DND-41 (cell line): ENCODE results near the gene CAAP1.

Experiments
- ATAC-seq: fragments of 200-7000 bp; cut with Tn5 transposase; 3 replicates; pipeline ENCODE4 v1.9.1; 2021; ENCODE audit warnings: low read depth; ENCODE audit not compliant: insufficient read depth
- DNase-seq: peaks from one replicate; pipeline ENCODE4 v3.0.0-alpha.2; 2020
- H2AFZ ChIP-seq: 2 replicates; pipeline ENCODE4 v1.6.0; 2012; ENCODE audit warnings: low read depth, low read length
- H3K27ac ChIP-seq: 2 replicates; pipeline ENCODE4 v1.5.1; 2012; ENCODE audit warnings: low read length, inconsistent platforms
- H3K27me3 ChIP-seq: fragments of 200-600 bp; sonication (generic); 2 replicates; pipeline ENCODE4 v1.6.0; 2012; ENCODE audit warnings: low read length, mild to moderate bottlenecking, inconsistent platforms; ENCODE audit not compliant: insufficient read depth, poor library complexity
- H3K36me3 ChIP-seq: 2 replicates; pipeline ENCODE4 v1.5.1; 2012; ENCODE audit warnings: low read length, inconsistent platforms; ENCODE audit not compliant: insufficient read depth
- H3K4me1 ChIP-seq: 2 replicates; pipeline ENCODE4 v1.5.1; 2012; ENCODE audit warnings: mild to moderate bottlenecking, low read length; ENCODE audit not compliant: insufficient read depth
- H3K4me2 ChIP-seq: 2 replicates; pipeline ENCODE4 v1.6.0; 2012; ENCODE audit warnings: mild to moderate bottlenecking, moderate library complexity, low read length, inconsistent platforms; ENCODE audit not compliant: insufficient read depth
- H3K4me3 ChIP-seq, 2 experiments: fragments of 200-600 bp in 1 of 2; shearing (Covaris generic) in 1 of 2; 2 replicates each; pipeline ENCODE4 v1.5.1; 2012 to 2016; ENCODE audit warnings: inconsistent platforms in 2 of 2, low read length in 2 of 2, mild to moderate bottlenecking in 2 of 2, low read depth in 1 of 2, moderate library complexity in 1 of 2
- H3K79me2 ChIP-seq: 2 replicates; pipeline ENCODE4 v1.6.0; 2012; ENCODE audit warnings: low read length, inconsistent platforms; ENCODE audit not compliant: insufficient read depth
- H3K9ac ChIP-seq: 2 replicates; pipeline ENCODE4 v1.6.0; 2012; ENCODE audit warnings: low read depth, mild to moderate bottlenecking, inconsistent platforms, low read length, moderate library complexity
- H3K9me3 ChIP-seq: 2 replicates; pipeline ENCODE4 v1.5.1; 2012; ENCODE audit warnings: low read length, moderate library complexity, mild to moderate bottlenecking, inconsistent platforms; ENCODE audit not compliant: insufficient read depth, severe bottlenecking
- H4K20me1 ChIP-seq: 2 replicates; pipeline ENCODE4 v1.6.0; 2012; ENCODE audit warnings: low read length; ENCODE audit not compliant: insufficient read depth
- CTCF ChIP-seq: IDR thresholded peaks from 2 replicates; pipeline ENCODE4 v1.5.1; 2012; ENCODE audit warnings: borderline replicate concordance, low read length, moderate library complexity, mild to moderate bottlenecking; ENCODE audit not compliant: poor library complexity, severe bottlenecking; ENCODE audit errors: extremely low read depth
- EZH2 ChIP-seq: IDR thresholded peaks from 3 replicates; pipeline ENCODE4 v1.6.1; 2012; ENCODE audit warnings: borderline replicate concordance, low read depth, mild to moderate bottlenecking, moderate library complexity, low read length, inconsistent platforms; ENCODE audit not compliant: severe bottlenecking

Gene CAAP1

GRCh38 chr9:26904671-26905070 is 12.1 kb upstream of the CAAP1 start:
- H4K20me1 ChIP-seq: no peaks in the 10 kb centered on the region
- no peak for ATAC-seq
- H3K27me3 ChIP-seq: no peaks in the 10 kb centered on the region
- no peaks in the 10 kb centered on the region for H3K4me1 ChIP-seq
- H3K4me3 ChIP-seq: no peak overlapping the region
- no peak overlapping the region for H3K9ac ChIP-seq
- TF ChIP-seq EZH2: no peak
- TF ChIP-seq CTCF: no peak
- H3K27ac ChIP-seq: no peak overlapping the region
- no peak for DNase-seq
- H2AFZ ChIP-seq: no peak overlapping the region
- no peaks in the 10 kb centered on the region for H3K79me2 ChIP-seq
- H3K9me3 ChIP-seq: no peaks in the 10 kb centered on the region
- H3K36me3 ChIP-seq: peaks cover 56% of the 10 kb centered on the region
- H3K4me2 ChIP-seq: no peak overlapping the region

DNA sequence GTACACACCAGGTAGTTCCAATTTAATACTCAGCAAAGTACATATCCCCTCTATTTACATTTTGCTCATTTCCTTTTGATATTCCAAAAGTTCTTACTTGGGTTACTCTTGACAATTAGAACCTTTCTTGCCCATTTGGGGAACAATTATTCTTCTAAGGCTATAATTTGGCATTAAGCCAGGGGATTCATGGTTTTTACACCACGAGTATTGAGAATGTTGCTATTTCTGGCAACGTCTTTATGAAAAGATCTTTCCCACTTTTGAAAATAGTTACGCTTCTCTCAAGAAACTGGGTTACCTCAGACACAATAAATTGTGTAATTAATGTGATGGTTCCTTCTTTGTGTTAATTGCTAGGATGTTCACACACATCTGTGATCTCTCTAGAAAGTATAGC is 11.5 kb upstream of the CAAP1 start:
- no peak for ATAC-seq

GRCh38 chr9:26893030-26893676 is 551 bp upstream of the CAAP1 start:
- H3K4me2 ChIP-seq: peak overlapping the region; percentile 66
- no peak for TF ChIP-seq CTCF
- TF ChIP-seq EZH2: no peak
- H3K9me3 ChIP-seq: no peaks in the 10 kb centered on the region
- H4K20me1 ChIP-seq: peaks cover 5% of the 10 kb centered on the region; the same call in 1 of the 2 replicates
- H3K4me3 ChIP-seq: peak overlapping the region; percentile 67 to 96
- peaks cover 34% of the 10 kb centered on the region for H3K4me1 ChIP-seq
- H3K27me3 ChIP-seq: no peaks in the 10 kb centered on the region
- H2AFZ ChIP-seq: peak overlapping the region; percentile 98
- H3K79me2 ChIP-seq: peaks cover 41% of the 10 kb centered on the region
- DNase-seq: no peak
- H3K9ac ChIP-seq: peak overlapping the region; percentile 98
- ATAC-seq: no peak
- peaks cover 4% of the 10 kb centered on the region; the same call in 1 of the 2 replicates for H3K36me3 ChIP-seq
- peak overlapping the region; percentile 99 for H3K27ac ChIP-seq

More for the DNA sequence above, 11.5 kb upstream of the CAAP1 start:
- no peak overlapping the region for H3K4me3 ChIP-seq
- TF ChIP-seq EZH2 (no peak), CTCF (no peak)
- peaks cover 56% of the 10 kb centered on the region for H3K36me3 ChIP-seq
- H3K9ac ChIP-seq: no peak overlapping the region
- no peaks in the 10 kb centered on the region for H4K20me1 ChIP-seq
- no peaks in the 10 kb centered on the region for H3K9me3 ChIP-seq
- no peak overlapping the region for H3K27ac ChIP-seq
- no peak overlapping the region for H2AFZ ChIP-seq
- H3K4me2 ChIP-seq: no peak overlapping the region
- H3K4me1 ChIP-seq: no peaks in the 10 kb centered on the region
- no peak for DNase-seq
- H3K27me3 ChIP-seq: no peaks in the 10 kb centered on the region
- H3K79me2 ChIP-seq: no peaks in the 10 kb centered on the region

- Histone ChIP-seq H3K4me3 (peak overlapping the region; percentile 67 to 96), H3K4me1 (peaks cover 34% of the 10 kb centered on the region), H3K27me3 (no peaks in the 10 kb centered on the region), H4K20me1 (peaks cover 9% of the 10 kb centered on the region; the same call in 1 of the 2 replicates), H3K9me3 (no peaks in the 10 kb centered on the region), H3K79me2 (peaks cover 54% of the 10 kb centered on the region), H3K27ac (peak overlapping the region; percentile 99), H3K4me2 (peak overlapping the region; percentile 66), H3K9ac (peak overlapping the region; percentile 98), H3K36me3 (peaks cover 12% of the 10 kb centered on the region), H2AFZ (peak overlapping the region; percentile 98)
- ATAC-seq: no peak
- DNase-seq: no peak
- TF ChIP-seq EZH2: no peak
- TF ChIP-seq CTCF: no peak
These were observed 876 bp downstream of the CAAP1 start for GRCh38 chr9:26891726-26892125.
